GM18499 (cell line): ENCODE results near the gene CTDSP2.

Experiments
- ATAC-seq: cut with Tn5 transposase; IDR thresholded peaks from one replicate; pipeline ENCODE4 v1.9.1; 2021; ENCODE audit warnings: moderate number of reproducible peaks; ENCODE audit not compliant: insufficient read depth, unreplicated experiment

CTDSP2 gene

GRCh38 chr12:57817261-57817989 lies 29.1 kb downstream of the CTDSP2 start:
- no peak for ATAC-seq

- ATAC-seq, result no peak
Observed at GRCh38 chr12:57816855-57817151, 29.7 kb downstream of the CTDSP2 start.

GRCh38 chr12:57816001-57816854 lies 30.3 kb downstream of the CTDSP2 start:
- ATAC-seq, result no peak

GRCh38 chr12:57815177-57816000 lies 31.1 kb downstream of the CTDSP2 start:
- ATAC-seq, result no peak

- ATAC-seq, result no peak
Observed at GRCh38 chr12:57813971-57814772, 32.4 kb downstream of the CTDSP2 start.

- no peak for ATAC-seq
Observed at GRCh38 chr12:57813111-57813970, 33.2 kb downstream of the CTDSP2 start.

- ATAC-seq, result no peak
Observed at GRCh38 chr12:57811028-57811755, 35.3 kb downstream of the CTDSP2 start.

- no peak for ATAC-seq
Observed at GRCh38 chr12:57810450-57810849, 36.1 kb downstream of the CTDSP2 start.

- ATAC-seq, result no peak
Observed at GRCh38 chr12:57809425-57809824, 37.1 kb downstream of the CTDSP2 start.

GRCh38 chr12:57808351-57808750 lies 38.2 kb downstream of the CTDSP2 start:
- ATAC-seq, result no peak

GRCh38 chr12:57807285-57807684 lies 39.2 kb downstream of the CTDSP2 start:
- no peak for ATAC-seq

GRCh38 chr12:57806677-57807076 lies 39.9 kb downstream of the CTDSP2 start:
- no peak for ATAC-seq

GRCh38 chr12:57803319-57803893 lies 43.1 kb downstream of the CTDSP2 start:
- no peak for ATAC-seq

- no peak for ATAC-seq
Observed at GRCh38 chr12:57802607-57803006, 43.9 kb downstream of the CTDSP2 start.

GRCh38 chr12:57800965-57801364 lies 45.6 kb downstream of the CTDSP2 start:
- ATAC-seq, result no peak

GRCh38 chr12:57797933-57798332 lies 48.6 kb downstream of the CTDSP2 start:
- ATAC-seq, result no peak

- ATAC-seq, result no peak
Observed at GRCh38 chr12:57796996-57797395, 49.5 kb downstream of the CTDSP2 start.

- no peak for ATAC-seq
Observed at GRCh38 chr12:57795354-57795753, 51.2 kb downstream of the CTDSP2 start.
